HEK293T (cell line): Measurements from ENCODE around the gene DPYSL4.

Source experiments
- ARNT ChIP-seq: fragments of 450-650 bp; IDR thresholded peaks from 2 replicates; pipeline ENCODE4 v1.6.1; 2017; ENCODE audit warnings: mild to moderate bottlenecking
- BHLHE40 ChIP-seq: fragments of 450-650 bp; IDR thresholded peaks from 2 replicates; pipeline ENCODE4 v1.6.1; 2016; ENCODE audit warnings: mild to moderate bottlenecking, moderate library complexity, borderline replicate concordance
- CTBP1 ChIP-seq: fragments of 450-650 bp; IDR thresholded peaks from 2 replicates; pipeline ENCODE4 v1.6.1; 2016; ENCODE audit warnings: borderline replicate concordance
- FOXA1 ChIP-seq: fragments of 450-650 bp; IDR thresholded peaks from 2 replicates; pipeline ENCODE4 v1.6.1; 2016; ENCODE audit warnings: mild to moderate bottlenecking
- FOXK2 ChIP-seq: fragments of 450-650 bp; IDR thresholded peaks from 2 replicates; pipeline ENCODE4 v1.6.1; 2016; ENCODE audit warnings: mild to moderate bottlenecking
- HDGF ChIP-seq: fragments of 450-650 bp; IDR thresholded peaks from 2 replicates; pipeline ENCODE4 v1.6.1; 2017; ENCODE audit warnings: antibody characterized with exemption, borderline replicate concordance
- L3MBTL2 ChIP-seq: fragments of 450-650 bp; conservative IDR thresholded peaks from 2 replicates; pipeline ENCODE4 v1.6.1; 2016; ENCODE audit warnings: mild to moderate bottlenecking
- NFRKB ChIP-seq: fragments of 450-650 bp; IDR thresholded peaks from 2 replicates; pipeline ENCODE4 v1.6.1; 2016; ENCODE audit warnings: mild to moderate bottlenecking, moderate library complexity
- PKNOX1 ChIP-seq: fragments of 450-650 bp; IDR thresholded peaks from 2 replicates; pipeline ENCODE4 v1.6.1; 2016
- SUZ12 ChIP-seq: fragments of 450-650 bp; IDR thresholded peaks from 2 replicates; pipeline ENCODE4 v1.6.1; 2016; ENCODE audit warnings: mild to moderate bottlenecking

- TF ChIP-seq FOXA1 (no peak), PKNOX1 (no peak), SUZ12 (no peak), BHLHE40 (no peak), FOXK2 (no peak), ARNT (no peak), NFRKB (no peak), L3MBTL2 (no peak), HDGF (no peak), CTBP1 (no peak)
These were observed 61.9 kb downstream of the DPYSL4 start for GRCh38 chr10:132248455-132249225.
